Skeletal muscle tissue (tissue), 4 donors: ENCODE data around the gene SMARCAL1. TPM values are rescaled to one million over a fixed set of nuclear protein-coding genes. Genes with fewer than 3 reads are reported as not detected.
"Not testable (repeated sequence)": the region's sequence is repeated elsewhere in the genome, so short reads cannot be mapped to it uniquely, and the experiment has no call there.

ENCODE experiments used
- H3K27ac ChIP-seq: one replicate; pipeline ENCODE4 v1.7.0; 2013; ENCODE audit warnings: mild to moderate bottlenecking, low read depth, low read length, inconsistent platforms
- H3K27me3 ChIP-seq, 3 donors: one replicate each; pipeline ENCODE4 v1.7.0; 2013; ENCODE audit warnings: low read length in 3 of 3; ENCODE audit not compliant: control insufficient read depth in 3 of 3, insufficient read depth in 3 of 3
- H3K36me3 ChIP-seq, 3 donors: one replicate each; pipeline ENCODE4 v1.7.0; 2013; ENCODE audit warnings: low read length in 3 of 3; ENCODE audit not compliant: control insufficient read depth in 3 of 3, insufficient read depth in 3 of 3
- H3K4me1 ChIP-seq, 3 donors: one replicate each; pipeline ENCODE4 v1.7.0; 2013; ENCODE audit warnings: low read length in 3 of 3, mild to moderate bottlenecking in 3 of 3; ENCODE audit not compliant: control insufficient read depth in 3 of 3, insufficient read depth in 3 of 3
- H3K4me3 ChIP-seq, 3 donors: one replicate each; pipeline ENCODE4 v1.7.0; 2013; ENCODE audit warnings: low read length in 3 of 3
- H3K9ac ChIP-seq, 3 donors: one replicate each; pipeline ENCODE4 v1.7.0; 2013; ENCODE audit warnings: low read length in 3 of 3, mild to moderate bottlenecking in 3 of 3, moderate library complexity in 2 of 3, low read depth in 1 of 3
- H3K9me3 ChIP-seq, 3 donors: one replicate each; pipeline ENCODE4 v1.7.0; 2013; ENCODE audit warnings: low read length in 3 of 3; ENCODE audit not compliant: control insufficient read depth in 3 of 3
- total RNA-seq: library from RNA; depleted of rRNA; stranded (reverse); fragments of >200 nt; gene quantifications from one replicate; pipeline ENCODE4 v1.2.3, GENCODE V29; 2014
- donor health status: Osteomylitis.

SMARCAL1 gene
- total RNA-seq, 1 donor from 2014 or later, result 13.0 TPM

- peaks cover 37 to 46% (median 39%) of the 10 kb centered on the region in 3 donors for H3K27me3 ChIP-seq
- H3K27ac ChIP-seq, result no peak overlapping the region
- no peaks in the 10 kb centered on the region for H3K9me3 ChIP-seq
- H3K36me3 ChIP-seq, result no peaks in the 10 kb centered on the region
- peaks cover 2 to 4% (median 3%) of the 10 kb centered on the region in 3 donors for H3K4me1 ChIP-seq
- H3K9ac ChIP-seq, result no peak overlapping the region
- no peak overlapping the region for H3K4me3 ChIP-seq
Observed at GRCh38 chr2:216372761-216373291, 39.5 kb upstream of the SMARCAL1 start.

GRCh38 chr2:216373896-216374295 lies 38.4 kb upstream of the SMARCAL1 start:
- Histone ChIP-seq H3K27me3 (peaks cover 34 to 39% (median 35%) of the 10 kb centered on the region in 3 donors), H3K27ac (no peak overlapping the region), H3K4me1 (peaks cover 2 to 4% (median 3%) of the 10 kb centered on the region in 3 donors), H3K36me3 (no peaks in the 10 kb centered on the region), H3K4me3 (no peak overlapping the region), H3K9ac (no peak overlapping the region), H3K9me3 (no peaks in the 10 kb centered on the region)

- H3K36me3 ChIP-seq, result no peaks in the 10 kb centered on the region
- H3K27me3 ChIP-seq, result peaks cover 20 to 29% (median 28%) of the 10 kb centered on the region in 3 donors
- no peak overlapping the region for H3K27ac ChIP-seq
- peaks cover 2 to 4% (median 3%) of the 10 kb centered on the region in 3 donors for H3K4me1 ChIP-seq
- no peak overlapping the region for H3K4me3 ChIP-seq
- H3K9me3 ChIP-seq, result no peaks in the 10 kb centered on the region
- H3K9ac ChIP-seq, result no peak overlapping the region
Observed at GRCh38 chr2:216375286-216375685, 37.0 kb upstream of the SMARCAL1 start.

GRCh38 chr2:216379977-216380376 lies 32.3 kb upstream of the SMARCAL1 start:
- Histone ChIP-seq H3K27ac (no peak overlapping the region), H3K4me3 (no peak overlapping the region), H3K9me3 (no peaks in the 10 kb centered on the region), H3K4me1 (no peaks in the 10 kb centered on the region), H3K9ac (no peak overlapping the region), H3K27me3 (peaks cover 0 to 12% (median 8%) of the 10 kb centered on the region in 3 donors), H3K36me3 (no peaks in the 10 kb centered on the region)

GRCh38 chr2:216384409-216384808 lies 27.9 kb upstream of the SMARCAL1 start:
- not testable (repeated sequence) for H3K4me3 ChIP-seq, H3K27ac ChIP-seq, H3K36me3 ChIP-seq, H3K9me3 ChIP-seq, H3K4me1 ChIP-seq, H3K27me3 ChIP-seq, H3K9ac ChIP-seq

- Histone ChIP-seq H3K36me3 (no peaks in the 10 kb centered on the region), H3K27me3 (peaks cover 0 to 3% (median 0%) of the 10 kb centered on the region in 3 donors), H3K4me3 (no peak overlapping the region), H3K27ac (no peak overlapping the region), H3K9me3 (no peaks in the 10 kb centered on the region), H3K9ac (no peak overlapping the region), H3K4me1 (no peaks in the 10 kb centered on the region)
Observed at GRCh38 chr2:216385478-216385877, 26.8 kb upstream of the SMARCAL1 start.

- Histone ChIP-seq H3K9ac (no peak overlapping the region), H3K4me1 (no peaks in the 10 kb centered on the region), H3K36me3 (no peaks in the 10 kb centered on the region), H3K4me3 (no peak overlapping the region), H3K27ac (no peak overlapping the region), H3K27me3 (peaks cover 0 to 3% (median 0%) of the 10 kb centered on the region in 3 donors), H3K9me3 (no peaks in the 10 kb centered on the region)
Observed at GRCh38 chr2:216387262-216387661, 25.0 kb upstream of the SMARCAL1 start.

- H3K9me3 ChIP-seq, result no peaks in the 10 kb centered on the region
- H3K9ac ChIP-seq, result no peak overlapping the region
- no peaks in the 10 kb centered on the region for H3K4me1 ChIP-seq
- no peaks in the 10 kb centered on the region for H3K36me3 ChIP-seq
- no peak overlapping the region for H3K27ac ChIP-seq
- H3K4me3 ChIP-seq, result no peak overlapping the region
- peaks cover 0 to 3% (median 2%) of the 10 kb centered on the region in 3 donors for H3K27me3 ChIP-seq
Observed at GRCh38 chr2:216388046-216388884, 24.0 kb upstream of the SMARCAL1 start.

GRCh38 chr2:216389570-216389969 lies 22.7 kb upstream of the SMARCAL1 start:
- no peak overlapping the region for H3K4me3 ChIP-seq
- no peak overlapping the region for H3K27ac ChIP-seq
- peaks cover 0 to 10% (median 6%) of the 10 kb centered on the region in 3 donors for H3K27me3 ChIP-seq
- H3K4me1 ChIP-seq, result no peaks in the 10 kb centered on the region
- H3K9me3 ChIP-seq, result no peaks in the 10 kb centered on the region
- H3K9ac ChIP-seq, result no peak overlapping the region
- H3K36me3 ChIP-seq, result no peaks in the 10 kb centered on the region

GRCh38 chr2:216391401-216391800 lies 20.9 kb upstream of the SMARCAL1 start:
- H3K27ac ChIP-seq, result no peak overlapping the region
- no peaks in the 10 kb centered on the region for H3K9me3 ChIP-seq
- H3K4me3 ChIP-seq, result no peak overlapping the region

More at GRCh38 chr2:216391401-216391800, 20.9 kb upstream of the SMARCAL1 start:
- no peaks in the 10 kb centered on the region for H3K4me1 ChIP-seq
- H3K27me3 ChIP-seq, result peaks cover 0 to 12% (median 3%) of the 10 kb centered on the region in 3 donors
- H3K36me3 ChIP-seq, result no peaks in the 10 kb centered on the region
- no peak overlapping the region for H3K9ac ChIP-seq
